GM12878 (cell line): ENCODE data around the gene KRTAP5-8. TPM values are rescaled to one million over a fixed set of nuclear protein-coding genes. Genes with fewer than 3 reads are reported as not detected.

Source experiments
- ATAC-seq: fragments of 200-7000 bp; cut with Tn5 transposase; 3 replicates; pipeline ENCODE4 v1.9.1; 2020; ENCODE audit warnings: mild to moderate bottlenecking, moderate library complexity
- BruUV-seq: library from RNA; stranded (reverse); fragments of 400-500 nt; replicated peaks from 2 replicates; lab custom pipeline; 2021; lab: Mats Ljungman, UMichigan
- CTCF ChIA-PET: fragments of 300-600 bp; sonication (Branson Sonifier 250); formaldehyde crosslinking; extraction: SDS; loops from one replicate; lab custom pipeline; 2021; ENCODE audit warnings: inconsistent platforms; lab: Yijun Ruan, JAX
- POLR2A ChIA-PET: fragments of 350-600 bp; formaldehyde crosslinking; extraction: SDS; loops from one replicate; lab custom pipeline; 2021; ENCODE audit warnings: inconsistent platforms; lab: Charles Lee
- RAD21 ChIA-PET: fragments of 300-600 bp; sonication (Branson Sonifier 250); formaldehyde crosslinking; loops from one replicate; lab custom pipeline; 2023; ENCODE audit warnings: antibody characterized with exemption; ENCODE audit not compliant: unreplicated experiment; lab: Charles Lee
- SMC1A ChIA-PET: fragments of 300-600 bp; sonication (Branson Sonifier 250); formaldehyde crosslinking; loops from one replicate; lab custom pipeline; 2023; ENCODE audit not compliant: unreplicated experiment, uncharacterized antibody; lab: Charles Lee
- DNase-seq: peaks from one replicate; pipeline ENCODE4 v3.0.0-alpha.2; 2011; ENCODE audit warnings: low read depth, low spot score
- FAIRE-seq: peaks from 3 replicates; lab custom pipeline; 2011; peaks lifted over from hg19 to GRCh38; lab: Jason Lieb, UNC
- H2AFZ ChIP-seq: 2 replicates; pipeline ENCODE4 v1.6.0; 2011; ENCODE audit warnings: low read depth, low read length, control low read depth; ENCODE audit not compliant: control insufficient read depth
- H3K27ac ChIP-seq: 2 replicates; pipeline ENCODE4 v1.5.1; 2011; ENCODE audit warnings: control low read depth; ENCODE audit not compliant: control insufficient read depth, insufficient read depth
- H3K27me3 ChIP-seq, 2 experiments: replicated peaks in 1 of 2; 2 replicates each; pipeline versions ENCODE4 v1.6.0 to v1.6.1; 2011; ENCODE audit warnings: low read length in 1 of 2; ENCODE audit not compliant: control insufficient read depth in 2 of 2, insufficient read depth in 2 of 2
- H3K36me3 ChIP-seq, 2 experiments: 2 replicates each; pipeline ENCODE4 v1.5.1; 2011; ENCODE audit warnings: low read length in 1 of 2; ENCODE audit not compliant: control insufficient read depth in 2 of 2, insufficient read depth in 2 of 2
- H3K4me1 ChIP-seq: 2 replicates; pipeline ENCODE4 v1.6.1; 2011; ENCODE audit warnings: mild to moderate bottlenecking, low read length, moderate library complexity, mixed read lengths; ENCODE audit not compliant: control insufficient read depth, insufficient read depth
- H3K4me2 ChIP-seq: 2 replicates; pipeline ENCODE4 v1.6.0; 2011; ENCODE audit warnings: control low read depth; ENCODE audit not compliant: control insufficient read depth, insufficient read depth
- H3K4me3 ChIP-seq: fragments of 200-600 bp; sonication (generic); 2 replicates; pipeline ENCODE4 v1.5.1; 2016
- H3K79me2 ChIP-seq: 2 replicates; pipeline ENCODE4 v1.6.0; 2011; ENCODE audit warnings: low read length; ENCODE audit not compliant: control insufficient read depth, insufficient read depth
- H3K9ac ChIP-seq: 2 replicates; pipeline ENCODE4 v1.8.0; 2011; ENCODE audit warnings: low read length, control low read depth, mixed read lengths; ENCODE audit not compliant: control insufficient read depth, insufficient read depth
- H3K9me3 ChIP-seq: replicated peaks from 3 replicates; pipeline ENCODE4 v1.5.1; 2011; ENCODE audit warnings: mild to moderate bottlenecking, low read length; ENCODE audit not compliant: control insufficient read depth, insufficient read depth
- H4K20me1 ChIP-seq: 2 replicates; pipeline ENCODE4 v1.6.0; 2011; ENCODE audit not compliant: control insufficient read depth, insufficient read depth
- BMI1 ChIP-seq: fragments of 450-650 bp; IDR thresholded peaks from 2 replicates; pipeline ENCODE4 v1.6.1; 2016; ENCODE audit warnings: mild to moderate bottlenecking, moderate library complexity, borderline replicate concordance
- CBX3 ChIP-seq: fragments of 200-600 bp; sonication (generic); IDR thresholded peaks from 2 replicates; pipeline ENCODE4 v1.6.1; 2016; ENCODE audit warnings: low read depth, borderline replicate concordance
- EED ChIP-seq: sonication (generic); IDR thresholded peaks from 2 replicates; pipeline ENCODE4 v1.6.1; 2016; ENCODE audit warnings: antibody characterized with exemption, low read depth
- GABPA ChIP-seq: IDR thresholded peaks from 2 replicates; pipeline ENCODE4 v1.6.1; 2014; ENCODE audit warnings: antibody characterized with exemption, low read depth, mild to moderate bottlenecking, inconsistent platforms
- JUNB ChIP-seq: IDR thresholded peaks from 2 replicates; pipeline ENCODE4 v1.6.1; 2016; ENCODE audit warnings: antibody characterized with exemption, mild to moderate bottlenecking
- NFYA ChIP-seq: IDR thresholded peaks from 2 replicates; pipeline ENCODE4 v1.6.1; 2011; ENCODE audit warnings: low read depth, mild to moderate bottlenecking, low read length, improper control_type of control experiment, borderline replicate concordance
- NR2C1 ChIP-seq: fragments of 450-650 bp; IDR thresholded peaks from 2 replicates; pipeline ENCODE4 v1.6.1; 2017; ENCODE audit warnings: antibody characterized with exemption, mild to moderate bottlenecking, moderate library complexity
- NR2C2 ChIP-seq: IDR thresholded peaks from 2 replicates; pipeline ENCODE4 v1.6.1; 2011; ENCODE audit warnings: borderline replicate concordance, low read depth; ENCODE audit not compliant: control insufficient read depth, insufficient read length
- NRF1 ChIP-seq: conservative IDR thresholded peaks from 2 replicates; pipeline ENCODE4 v1.6.1; 2011; ENCODE audit warnings: mild to moderate bottlenecking, low read depth, low read length, improper control_type of control experiment
- PAX8 ChIP-seq: fragments of 450-650 bp; IDR thresholded peaks from 2 replicates; pipeline ENCODE4 v1.6.1; 2017; ENCODE audit warnings: mild to moderate bottlenecking, moderate library complexity
- RUNX3 ChIP-seq: IDR thresholded peaks from 2 replicates; pipeline ENCODE4 v1.6.1; 2012; ENCODE audit warnings: low read length, inconsistent platforms
- SREBF1 ChIP-seq: IDR thresholded peaks from 2 replicates; pipeline ENCODE4 v1.6.1; 2012; ENCODE audit warnings: mild to moderate bottlenecking, low read length
- STAT1 ChIP-seq: fragments of 450-650 bp; conservative IDR thresholded peaks from 2 replicates; pipeline ENCODE4 v1.6.1; 2014; ENCODE audit warnings: antibody characterized with exemption, mild to moderate bottlenecking
- STAT3 ChIP-seq: IDR thresholded peaks from 2 replicates; pipeline ENCODE4 v1.6.1; 2011; ENCODE audit warnings: low read depth, low read length, improper control_type of control experiment
- WGBS: methylation state at CpG from one replicate; pipeline ENCODE4 v1.1.6; 2016; ENCODE audit warnings: low lambda C conversion rate; ENCODE audit not compliant: insufficient replicate concordance, insufficient coverage; ENCODE audit errors: missing lambda C conversion rate; 5-methylcytosine and 5-hydroxymethylcytosine counted together
- in situ Hi-C: fragments of 300-500 bp; cut with MboI; formaldehyde crosslinking; loops from 9 replicates; pipeline ENCODE4 v1.14.3; 2018; ENCODE audit warnings: mixed read lengths
- intact Hi-C: fragments of 100-400 bp; cut with micrococcal nuclease; formaldehyde crosslinking; loops from one replicate; pipeline ENCODE4 v1.14.2; 2022; ENCODE audit not compliant: unreplicated experiment
- polyA plus RNA-seq, 11 experiments: library from polyadenylated mRNA; depleted of rRNA in 4 of 11; unstranded in 6 of 11; stranded (reverse) in 5 of 11; fragments of >200 nt; fragmentation: Nextera tagmentation in 4 of 11; fragmentation: Illumina TruSeq in 1 of 11; extraction: Ambion mirVana in 4 of 11; extraction: Trizol in 1 of 11; gene quantifications; 1 replicate in 1 of 11; 2 replicates in 10 of 11; pipeline versions ENCODE4 v1.2.1 to v1.2.3, GENCODE V29; 2011 to 2016; ENCODE audit warnings: inconsistent platforms in 2 of 11, missing spikeins in 2 of 11, low read depth in 1 of 11
- total RNA-seq, 4 experiments: library from RNA; depleted of rRNA in 3 of 4; stranded (reverse); fragments of >200 nt in 3 of 4; fragmentation: Illumina TruSeq in 1 of 4; extraction: Trizol in 1 of 4; gene quantifications; 2 replicates each; pipeline versions ENCODE4 v1.2.1 to v1.2.3, GENCODE V29; 2013 to 2021
- TF ChIP-seq, protein P1 (sequence below): IDR thresholded peaks from 2 replicates; pipeline ENCODE4 v1.6.1; 2012; ENCODE audit warnings: low read length, inconsistent platforms
- TF ChIP-seq, protein P2 (sequence below): IDR thresholded peaks from 2 replicates; pipeline ENCODE4 v1.6.1; 2011; ENCODE audit warnings: borderline replicate concordance, low read depth, mild to moderate bottlenecking, moderate library complexity, mixed read lengths, low read length; ENCODE audit not compliant: insufficient read depth; ENCODE audit errors: extremely low read length
- TF ChIP-seq, protein P3 (sequence below): IDR thresholded peaks from 2 replicates; pipeline ENCODE4 v1.6.1; 2012; ENCODE audit warnings: low read depth, low read length, improper control_type of control experiment

The KRTAP5-8 gene
- total and polyA plus RNA-seq, 10 of the 15 experiments (the other 5 are each of a cell fraction or from before 2014, with no cell fraction given): 0.07 to 0.36 (median 0.13) TPM; not detected in 6

DNA sequence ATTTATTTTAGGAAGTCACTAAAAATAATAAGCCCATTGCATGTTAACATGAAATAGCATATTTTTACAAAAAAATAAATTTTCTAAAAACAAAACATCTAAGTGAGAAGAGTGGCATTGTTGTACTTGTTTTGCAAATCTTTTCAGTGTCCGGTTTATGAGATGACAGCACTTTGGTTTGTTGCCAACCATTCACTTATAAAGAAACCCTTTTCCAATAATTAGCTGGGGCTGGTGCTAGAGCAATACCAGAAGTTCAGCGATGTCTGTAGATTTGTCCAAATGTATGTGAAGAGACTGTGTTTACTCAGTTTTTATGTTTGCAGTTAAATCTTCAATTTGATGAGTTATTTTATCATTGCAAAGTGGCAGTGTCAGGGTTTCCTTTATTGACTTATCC lies 32.8 kb upstream of the KRTAP5-8 start:
- 95% methylated on average over 2 of the region's 2 CpGs for WGBS
- in situ Hi-C loops (no loop called here), intact Hi-C loops (no loop called here)
- Histone ChIP-seq H3K27me3 (no peaks in the 10 kb centered on the region), H3K27ac (no peak overlapping the region), H4K20me1 (no peaks in the 10 kb centered on the region), H3K4me1 (0 out of 2 replicates have a peak, but pooled peaks cover 2% of the 10 kb centered on the region), H3K4me2 (no peak overlapping the region), H3K9me3 (no peaks in the 10 kb centered on the region; the same call in 2 of the 3 replicates), H2AFZ (no peak overlapping the region), H3K4me3 (no peak overlapping the region), H3K36me3 (peaks cover 5 to 11% of the 10 kb centered on the region in 2 experiments; a peak in 3 of 4 replicates), H3K79me2 (no peaks in the 10 kb centered on the region), H3K9ac (no peak overlapping the region)
- TF ChIP-seq NRF1 (no peak), STAT3 (no peak), RUNX3 (no peak), BMI1 (no peak), STAT1 (no peak), GABPA (no peak), JUNB (no peak), NR2C1 (no peak), EED (no peak), SREBF1 (no peak), PAX8 (no peak), NR2C2 (no peak), CBX3 (no peak), NFYA (no peak)
- TF ChIP-seq, protein P1, sequence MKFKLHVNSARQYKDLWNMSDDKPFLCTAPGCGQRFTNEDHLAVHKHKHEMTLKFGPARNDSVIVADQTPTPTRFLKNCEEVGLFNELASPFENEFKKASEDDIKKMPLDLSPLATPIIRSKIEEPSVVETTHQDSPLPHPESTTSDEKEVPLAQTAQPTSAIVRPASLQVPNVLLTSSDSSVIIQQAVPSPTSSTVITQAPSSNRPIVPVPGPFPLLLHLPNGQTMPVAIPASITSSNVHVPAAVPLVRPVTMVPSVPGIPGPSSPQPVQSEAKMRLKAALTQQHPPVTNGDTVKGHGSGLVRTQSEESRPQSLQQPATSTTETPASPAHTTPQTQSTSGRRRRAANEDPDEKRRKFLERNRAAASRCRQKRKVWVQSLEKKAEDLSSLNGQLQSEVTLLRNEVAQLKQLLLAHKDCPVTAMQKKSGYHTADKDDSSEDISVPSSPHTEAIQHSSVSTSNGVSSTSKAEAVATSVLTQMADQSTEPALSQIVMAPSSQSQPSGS: no peak
- TF ChIP-seq, protein P2, sequence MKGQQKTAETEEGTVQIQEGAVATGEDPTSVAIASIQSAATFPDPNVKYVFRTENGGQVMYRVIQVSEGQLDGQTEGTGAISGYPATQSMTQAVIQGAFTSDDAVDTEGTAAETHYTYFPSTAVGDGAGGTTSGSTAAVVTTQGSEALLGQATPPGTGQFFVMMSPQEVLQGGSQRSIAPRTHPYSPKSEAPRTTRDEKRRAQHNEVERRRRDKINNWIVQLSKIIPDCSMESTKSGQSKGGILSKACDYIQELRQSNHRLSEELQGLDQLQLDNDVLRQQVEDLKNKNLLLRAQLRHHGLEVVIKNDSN: no peak
- TF ChIP-seq, protein P3, sequence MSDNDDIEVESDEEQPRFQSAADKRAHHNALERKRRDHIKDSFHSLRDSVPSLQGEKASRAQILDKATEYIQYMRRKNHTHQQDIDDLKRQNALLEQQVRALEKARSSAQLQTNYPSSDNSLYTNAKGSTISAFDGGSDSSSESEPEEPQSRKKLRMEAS: no peak
- FAIRE-seq: no peak
- SMC1A ChIA-PET: interaction anchor here (1.0 to 1.1 kb wide), 2 partner anchors 15 to 38 kb away, joined by 3 read pairs; no protein-coding TSS in a partner anchor
- CTCF ChIA-PET: no interaction called here
- BruUV-seq: no TSS peak
- POLR2A ChIA-PET: no interaction called here
- no peak for ATAC-seq
- DNase-seq: no peak
- RAD21 ChIA-PET: no interaction called here
